Activated T-cell treated with anti-CD3 and anti-CD28 coated beads for 4 hours (primary cell): ENCODE data around the gene NPM3.

Experiments used
- DNase-seq: peaks from one replicate; pipeline ENCODE4 v3.0.0-alpha.2; 2020

Gene NPM3

GRCh38 chr10:101773923-101774588 lies 9.2 kb downstream of the NPM3 start:
- no peak for DNase-seq

- DNase-seq, result no peak
Observed at GRCh38 chr10:101772895-101773761, 10.1 kb downstream of the NPM3 start.

GRCh38 chr10:101772017-101772894 lies 11.0 kb downstream of the NPM3 start:
- no peak for DNase-seq

- DNase-seq, result no peak
Observed at GRCh38 chr10:101771380-101771779, 11.9 kb downstream of the NPM3 start.

GRCh38 chr10:101770331-101771215 lies 12.7 kb downstream of the NPM3 start:
- no peak for DNase-seq

GRCh38 chr10:101769541-101770180 lies 13.6 kb downstream of the NPM3 start:
- no peak for DNase-seq

GRCh38 chr10:101768791-101769170 lies 14.5 kb downstream of the NPM3 start:
- DNase-seq, result no peak

- no peak for DNase-seq
Observed at GRCh38 chr10:101767966-101768790, 15.1 kb downstream of the NPM3 start.

- DNase-seq, result no peak
Observed at GRCh38 chr10:101767600-101767945, 15.7 kb downstream of the NPM3 start.

GRCh38 chr10:101766753-101767599 lies 16.3 kb downstream of the NPM3 start:
- no peak for DNase-seq

GRCh38 chr10:101766306-101766705 lies 16.9 kb downstream of the NPM3 start:
- DNase-seq, result no peak

- no peak for DNase-seq
Observed at GRCh38 chr10:101763141-101763846, 20.0 kb downstream of the NPM3 start.

GRCh38 chr10:101762736-101763135 lies 20.5 kb downstream of the NPM3 start:
- no peak for DNase-seq

- no peak for DNase-seq
Observed at GRCh38 chr10:101761226-101761625, 22.0 kb downstream of the NPM3 start.

- DNase-seq, result no peak
Observed at GRCh38 chr10:101760510-101760909, 22.7 kb downstream of the NPM3 start.

- no peak for DNase-seq
Observed at GRCh38 chr10:101759309-101760247, 23.7 kb downstream of the NPM3 start.

GRCh38 chr10:101758858-101759257 lies 24.4 kb downstream of the NPM3 start:
- DNase-seq, result no peak

- DNase-seq, result no peak
Observed at GRCh38 chr10:101752241-101752640, 31.0 kb downstream of the NPM3 start.
